Muscle of leg (tissue), 11 donors: ENCODE measurements around the gene SNX18. TPM values are rescaled to one million over a fixed set of nuclear protein-coding genes. Genes with fewer than 3 reads are reported as not detected.

ENCODE experiments used
- DNase-seq: peaks from one replicate; pipeline ENCODE4 v3.0.0; 2013
- H3K27ac ChIP-seq: one replicate; pipeline ENCODE4 v1.5.1; 2013; ENCODE audit warnings: mild to moderate bottlenecking, low read length, control low read depth
- H3K27me3 ChIP-seq: one replicate; pipeline ENCODE4 v1.6.1; 2013; ENCODE audit warnings: low read length; ENCODE audit not compliant: control insufficient read depth, insufficient read depth
- H3K36me3 ChIP-seq: one replicate; pipeline ENCODE4 v1.6.1; 2013; ENCODE audit warnings: low read length; ENCODE audit not compliant: control insufficient read depth, insufficient read depth
- H3K4me1 ChIP-seq: one replicate; pipeline ENCODE4 v1.6.1; 2013; ENCODE audit warnings: low read length; ENCODE audit not compliant: control insufficient read depth, insufficient read depth
- H3K4me3 ChIP-seq: one replicate; pipeline ENCODE4 v1.5.1; 2013; ENCODE audit warnings: low read length, control low read depth
- H3K9me3 ChIP-seq: replicated peaks from 2 replicates; pipeline ENCODE4 v1.6.1; 2013; ENCODE audit warnings: low read depth, low read length; ENCODE audit not compliant: control insufficient read depth
- WGBS: methylation state at CpG from one replicate; pipeline ENCODE4 v1.1.5; 2013; ENCODE audit warnings: missing lambda C conversion rate; ENCODE audit not compliant: insufficient coverage; 5-methylcytosine and 5-hydroxymethylcytosine counted together
- polyA plus RNA-seq, 8 donors: library from polyadenylated mRNA; unstranded; fragments of 120-200 nt; gene quantifications; one replicate each; pipeline versions ENCODE4 v1.2.1 to v1.2.3, GENCODE V29; 2013; ENCODE audit warnings: inconsistent platforms in 1 of 8, low replicate concordance in 1 of 8; ENCODE audit not compliant: insufficient read length in 8 of 8, insufficient read depth in 1 of 8
- total RNA-seq: library from RNA; stranded (reverse); fragments of 120-200 nt; gene quantifications from one replicate; pipeline ENCODE4 v1.2.4, GENCODE V29; 2013

Gene SNX18
- total and polyA plus RNA-seq, 9 donors: 23.4 to 43.5 (median 32.2) TPM

DNA sequence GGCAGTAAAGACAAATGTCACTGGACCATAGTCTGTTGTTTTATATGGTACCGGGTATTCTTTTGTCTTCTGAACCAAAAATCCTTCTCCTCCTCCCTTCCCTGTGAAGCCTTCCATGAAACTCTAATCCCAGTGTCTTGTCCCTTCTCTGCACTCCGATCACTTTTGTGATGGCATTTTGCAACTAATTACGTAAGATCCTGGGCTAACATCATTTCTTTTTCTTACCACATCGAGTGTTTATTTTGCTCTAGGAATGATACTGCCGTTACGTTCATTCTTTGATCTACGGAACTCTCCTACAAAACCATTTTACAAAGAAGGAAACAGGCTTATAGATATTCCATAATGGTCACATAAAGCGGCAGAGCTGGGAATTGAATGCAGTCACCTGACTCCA, 33.7 kb downstream of the SNX18 start:
- peaks cover 13% of the 10 kb centered on the region for H3K36me3 ChIP-seq
- no peak overlapping the region for H3K27ac ChIP-seq
- DNase-seq: no peak
- peaks cover 2% of the 10 kb centered on the region for H3K4me1 ChIP-seq
- no peak overlapping the region for H3K4me3 ChIP-seq
- no peaks in the 10 kb centered on the region for H3K27me3 ChIP-seq
- 100% methylated on average over 1 of the region's 8 CpGs for WGBS
- no peaks in the 10 kb centered on the region for H3K9me3 ChIP-seq

GRCh38 chr5:54551926-54552325, 34.4 kb downstream of the SNX18 start:
- H3K36me3 ChIP-seq: peaks cover 13% of the 10 kb centered on the region
- 78% methylated on average over 10 of the region's 11 CpGs for WGBS
- no peak overlapping the region for H3K4me3 ChIP-seq
- H3K27ac ChIP-seq: no peak overlapping the region
- H3K4me1 ChIP-seq: peaks cover 2% of the 10 kb centered on the region
- no peaks in the 10 kb centered on the region for H3K9me3 ChIP-seq
- DNase-seq: no peak
- H3K27me3 ChIP-seq: no peaks in the 10 kb centered on the region

- Histone ChIP-seq H3K36me3 (peaks cover 11% of the 10 kb centered on the region), H3K27ac (no peak overlapping the region)
Observed at GRCh38 chr5:54552446-54552845, 34.9 kb downstream of the SNX18 start.

DNA sequence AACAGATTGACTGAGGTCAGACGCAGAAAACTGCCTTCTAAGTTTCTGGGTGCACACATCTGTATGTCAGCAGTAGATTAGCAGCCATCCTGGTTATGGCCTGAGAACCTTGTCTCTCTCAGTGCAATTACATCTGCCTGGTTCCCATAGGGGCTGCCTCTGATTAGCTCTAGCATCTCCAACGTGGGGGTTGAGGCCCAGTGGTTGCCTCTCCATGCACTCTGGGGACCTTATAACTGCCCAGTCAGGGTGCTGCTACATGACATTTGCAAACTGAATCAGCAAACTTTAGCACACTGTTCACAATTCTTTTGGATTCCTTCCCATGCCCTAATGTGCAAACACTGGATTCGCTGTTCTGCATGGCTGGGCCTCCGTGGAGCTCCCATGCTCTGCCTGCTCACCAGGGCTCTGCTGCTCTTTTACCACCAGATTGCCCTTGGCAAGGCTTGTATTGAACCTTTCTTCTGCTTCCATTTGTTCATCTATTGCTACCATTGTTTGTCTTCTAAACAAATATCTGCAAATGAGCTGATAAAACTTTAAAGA, 36.2 kb downstream of the SNX18 start:
- DNase-seq: no peak
- H3K4me1 ChIP-seq: no peaks in the 10 kb centered on the region
- no peaks in the 10 kb centered on the region for H3K9me3 ChIP-seq
- no peak overlapping the region for H3K27ac ChIP-seq
- peaks cover 5% of the 10 kb centered on the region for H3K36me3 ChIP-seq
- no peaks in the 10 kb centered on the region for H3K27me3 ChIP-seq
- WGBS: 64% methylated on average over 4 of the region's 4 CpGs
- no peak overlapping the region for H3K4me3 ChIP-seq

More at GRCh38 chr5:54552446-54552845, 34.9 kb downstream of the SNX18 start:
- peaks cover 2% of the 10 kb centered on the region for H3K4me1 ChIP-seq
- H3K4me3 ChIP-seq: no peak overlapping the region
- no peak for DNase-seq
- WGBS: 96% methylated on average over 5 of the region's 7 CpGs
- H3K27me3 ChIP-seq: no peaks in the 10 kb centered on the region
- H3K9me3 ChIP-seq: no peaks in the 10 kb centered on the region

GRCh38 chr5:54556141-54556540, 38.6 kb downstream of the SNX18 start:
- no peaks in the 10 kb centered on the region for H3K4me1 ChIP-seq
- no peak overlapping the region for H3K4me3 ChIP-seq
- DNase-seq: no peak
- no peaks in the 10 kb centered on the region for H3K27me3 ChIP-seq
- no peak overlapping the region for H3K27ac ChIP-seq
- no peaks in the 10 kb centered on the region for H3K36me3 ChIP-seq
- 26% methylated on average over 3 of the region's 3 CpGs for WGBS
- H3K9me3 ChIP-seq: no peaks in the 10 kb centered on the region

DNA sequence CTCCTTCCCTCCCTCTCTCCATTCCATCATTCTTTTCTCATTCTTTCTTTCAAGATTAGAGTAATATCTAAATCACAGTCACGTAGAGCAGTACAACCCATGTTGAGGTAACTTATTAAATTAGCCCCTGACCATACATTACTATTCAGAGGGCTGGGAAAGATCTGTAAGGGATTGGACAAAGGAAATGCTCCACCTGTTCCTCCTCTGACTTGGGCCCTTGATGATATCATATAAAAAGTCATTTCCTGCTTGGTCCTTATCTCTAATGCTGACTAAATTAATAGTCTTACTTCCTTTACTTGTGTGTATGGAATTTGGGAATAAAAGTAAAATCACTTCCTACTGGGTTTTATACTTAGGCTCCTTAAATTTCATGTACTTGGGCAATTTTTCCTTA, 40.8 kb downstream of the SNX18 start:
- no peaks in the 10 kb centered on the region for H3K27me3 ChIP-seq
- no CpG with 5 or more reads among the region's 1 CpG for WGBS
- H3K9me3 ChIP-seq: no peaks in the 10 kb centered on the region
- DNase-seq: no peak
- no peak overlapping the region for H3K27ac ChIP-seq
- H3K36me3 ChIP-seq: no peaks in the 10 kb centered on the region
- H3K4me3 ChIP-seq: no peak overlapping the region
- no peaks in the 10 kb centered on the region for H3K4me1 ChIP-seq

DNA sequence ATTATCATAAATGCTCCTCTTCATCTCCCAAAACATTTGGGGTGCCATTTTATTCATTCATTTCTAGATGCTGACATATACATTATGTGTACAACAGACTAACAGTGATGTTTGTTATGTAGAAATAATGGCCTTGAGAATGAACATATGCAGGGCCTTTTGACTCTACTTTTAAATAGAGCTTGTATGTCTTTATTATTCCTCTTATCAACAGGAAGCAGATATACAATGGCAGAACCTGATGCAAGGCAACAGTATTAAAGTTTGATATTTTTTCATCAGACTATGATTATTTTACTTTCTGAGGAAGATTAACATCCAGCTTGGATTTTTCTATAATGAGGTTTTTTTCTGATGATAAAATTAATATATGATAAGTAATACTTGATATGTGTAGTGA, 44.1 kb downstream of the SNX18 start:
- H3K4me3 ChIP-seq: no peak overlapping the region
- no peaks in the 10 kb centered on the region for H3K9me3 ChIP-seq
- DNase-seq: no peak
- H3K36me3 ChIP-seq: no peaks in the 10 kb centered on the region
- H3K4me1 ChIP-seq: no peaks in the 10 kb centered on the region
- no peaks in the 10 kb centered on the region for H3K27me3 ChIP-seq
- no peak overlapping the region for H3K27ac ChIP-seq

- Histone ChIP-seq H3K9me3 (no peaks in the 10 kb centered on the region), H3K27me3 (no peaks in the 10 kb centered on the region), H3K4me3 (no peak overlapping the region), H3K4me1 (no peaks in the 10 kb centered on the region), H3K27ac (no peak overlapping the region), H3K36me3 (no peaks in the 10 kb centered on the region)
- 100% methylated on average over 1 of the region's 1 CpG for WGBS
- no peak for DNase-seq
Observed at GRCh38 chr5:54563083-54563761, 45.7 kb downstream of the SNX18 start.

DNA sequence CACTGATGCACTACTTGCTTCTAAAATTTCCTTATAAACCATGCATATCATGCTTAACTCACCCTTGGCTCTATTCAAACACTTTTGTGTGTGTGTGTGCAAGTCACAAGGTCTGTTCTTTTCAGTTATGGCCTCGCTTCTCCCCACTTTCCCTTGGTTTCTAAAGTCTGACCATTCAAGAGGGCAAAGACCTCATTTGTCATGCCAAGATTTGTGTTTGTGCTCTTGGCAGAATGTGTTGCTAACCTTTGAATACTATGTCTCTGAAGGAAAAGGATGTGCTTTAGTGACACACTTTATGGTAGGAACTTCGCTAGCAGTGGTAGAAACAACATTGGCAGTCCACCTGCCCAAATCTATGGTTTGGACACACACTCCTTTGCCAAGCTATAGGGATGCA, 50.4 kb downstream of the SNX18 start:
- no peak overlapping the region for H3K27ac ChIP-seq
- DNase-seq: no peak
- 100% methylated on average over 1 of the region's 2 CpGs for WGBS

GRCh38 chr5:54570916-54571315, 53.4 kb downstream of the SNX18 start:
- peaks cover 7% of the 10 kb centered on the region for H3K4me1 ChIP-seq
- no peaks in the 10 kb centered on the region for H3K36me3 ChIP-seq
- H3K27ac ChIP-seq: peak overlapping the region; percentile 38
- DNase-seq: peak; percentile 89
- H3K9me3 ChIP-seq: no peaks in the 10 kb centered on the region
- H3K4me3 ChIP-seq: no peak overlapping the region
- WGBS: no CpG with 5 or more reads among the region's 5 CpGs
- H3K27me3 ChIP-seq: no peaks in the 10 kb centered on the region

More for the DNA sequence above, 50.4 kb downstream of the SNX18 start:
- Histone ChIP-seq H3K36me3 (no peaks in the 10 kb centered on the region), H3K9me3 (no peaks in the 10 kb centered on the region), H3K4me1 (peaks cover 7% of the 10 kb centered on the region), H3K4me3 (no peak overlapping the region), H3K27me3 (no peaks in the 10 kb centered on the region)
